Smooth muscle cell (in vitro differentiated cells): ENCODE data around the gene SNAI1. TPM values are rescaled to one million over a fixed set of nuclear protein-coding genes. Genes with fewer than 3 reads are reported as not detected.
"Not testable (repeated sequence)": the region's sequence is repeated elsewhere in the genome, so short reads cannot be mapped to it uniquely, and the experiment has no call there.

Experiments
- DNase-seq: peaks from one replicate; lab custom pipeline; 2025; ENCODE audit not compliant: unreplicated experiment; lab: John Stamatoyannopoulos, UW
- H2AFZ ChIP-seq: fragments of 200-600 bp; sonication (generic); 2 replicates; pipeline ENCODE4 v1.6.0; 2016; ENCODE audit warnings: antibody characterized with exemption, low read depth, mild to moderate bottlenecking
- H3F3A ChIP-seq: fragments of 200-600 bp; sonication (generic); 2 replicates; pipeline ENCODE4 v1.6.0; 2017; ENCODE audit warnings: antibody characterized with exemption, low read depth
- H3K27ac ChIP-seq: fragments of 200-600 bp; sonication (generic); 2 replicates; pipeline ENCODE4 v1.5.1; 2016; ENCODE audit warnings: low read depth, mild to moderate bottlenecking
- H3K27me3 ChIP-seq: fragments of 200-600 bp; sonication (generic); 2 replicates; pipeline ENCODE4 v1.6.1; 2016; ENCODE audit warnings: low read depth, mild to moderate bottlenecking
- H3K36me3 ChIP-seq: fragments of 200-600 bp; sonication (generic); 2 replicates; pipeline ENCODE4 v1.5.1; 2016; ENCODE audit warnings: low read depth
- H3K4me1 ChIP-seq: fragments of 200-600 bp; sonication (generic); 2 replicates; pipeline ENCODE4 v1.5.1; 2016; ENCODE audit warnings: low read depth
- H3K4me2 ChIP-seq: fragments of 200-600 bp; sonication (generic); 2 replicates; pipeline ENCODE4 v1.6.0; 2016; ENCODE audit warnings: mild to moderate bottlenecking
- H3K4me3 ChIP-seq: fragments of 200-600 bp; sonication (generic); 2 replicates; pipeline ENCODE4 v1.5.1; 2016; ENCODE audit warnings: mild to moderate bottlenecking
- H3K79me2 ChIP-seq: fragments of 200-600 bp; sonication (generic); 2 replicates; pipeline ENCODE4 v1.6.0; 2016; ENCODE audit warnings: low read depth, mild to moderate bottlenecking
- H3K9ac ChIP-seq: fragments of 200-600 bp; sonication (generic); 2 replicates; pipeline ENCODE4 v1.6.0; 2016; ENCODE audit warnings: low read depth
- H3K9me3 ChIP-seq: fragments of 200-600 bp; sonication (generic); replicated peaks from 2 replicates; pipeline ENCODE4 v1.5.1; 2016; ENCODE audit warnings: low read depth
- H4K20me1 ChIP-seq: fragments of 200-600 bp; sonication (generic); 2 replicates; pipeline ENCODE4 v1.6.0; 2016; ENCODE audit warnings: low read depth
- WGBS: methylation state at CpG from one replicate; pipeline ENCODE4 v1.1.7; 2016; ENCODE audit warnings: low lambda C conversion rate; 5-methylcytosine and 5-hydroxymethylcytosine counted together
- polyA plus RNA-seq: library from polyadenylated mRNA; unstranded; fragments of >200 nt; fragmentation: Nextera tagmentation; extraction: Ambion mirVana; gene quantifications from 2 replicates; pipeline ENCODE4 v1.2.1, GENCODE V29; 2016
- total RNA-seq: library from RNA; depleted of rRNA; stranded (reverse); fragments of >200 nt; gene quantifications from 2 replicates; pipeline ENCODE4 v1.2.3, GENCODE V29; 2014
- TF ChIP-seq, protein P1 (sequence below): fragments of 200-600 bp; sonication (generic); IDR thresholded peaks from 2 replicates; pipeline ENCODE4 v1.5.1; 2017; ENCODE audit warnings: borderline replicate concordance, mild to moderate bottlenecking, antibody characterized with exemption; ENCODE audit not compliant: insufficient read depth, poor library complexity, severe bottlenecking

SNAI1 gene
- total and polyA plus RNA-seq, 2 experiments from 2014 or later = 3.7 to 20.7 TPM

DNA sequence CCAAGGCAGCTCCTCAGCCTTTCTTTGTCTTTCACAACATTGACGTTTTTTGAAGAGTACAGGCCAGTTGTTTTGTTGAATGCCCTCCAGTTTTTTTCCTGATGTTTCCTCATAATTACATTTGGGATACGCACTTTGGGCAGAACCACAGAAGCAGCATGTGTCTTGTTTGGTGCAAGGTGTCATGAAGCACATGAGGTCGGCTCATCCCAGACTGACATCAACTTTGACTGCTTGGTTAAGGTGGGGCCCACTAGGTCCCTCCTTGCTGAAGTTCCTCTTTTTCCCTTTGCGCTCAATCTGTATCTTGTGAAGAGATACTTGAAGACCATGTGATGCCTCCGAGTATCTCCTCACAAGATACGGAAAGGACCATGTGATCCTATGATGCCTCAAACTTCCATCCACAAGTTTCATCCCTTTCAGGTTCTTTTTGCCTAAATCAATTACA, 10.5 kb downstream of the SNAI1 start:
- Histone ChIP-seq H3K36me3 (no peaks in the 10 kb centered on the region), H3K79me2 (no peaks in the 10 kb centered on the region), H4K20me1 (no peaks in the 10 kb centered on the region), H3K27me3 (no peaks in the 10 kb centered on the region), H3K9ac (no peak overlapping the region), H3F3A (peaks cover 11% of the 10 kb centered on the region), H2AFZ (no peak overlapping the region), H3K9me3 (no peaks in the 10 kb centered on the region), H3K27ac (no peak overlapping the region), H3K4me1 (peaks cover 24% of the 10 kb centered on the region), H3K4me3 (no peak overlapping the region), H3K4me2 (no peak overlapping the region)
- no peak for DNase-seq
- TF ChIP-seq, protein P1, sequence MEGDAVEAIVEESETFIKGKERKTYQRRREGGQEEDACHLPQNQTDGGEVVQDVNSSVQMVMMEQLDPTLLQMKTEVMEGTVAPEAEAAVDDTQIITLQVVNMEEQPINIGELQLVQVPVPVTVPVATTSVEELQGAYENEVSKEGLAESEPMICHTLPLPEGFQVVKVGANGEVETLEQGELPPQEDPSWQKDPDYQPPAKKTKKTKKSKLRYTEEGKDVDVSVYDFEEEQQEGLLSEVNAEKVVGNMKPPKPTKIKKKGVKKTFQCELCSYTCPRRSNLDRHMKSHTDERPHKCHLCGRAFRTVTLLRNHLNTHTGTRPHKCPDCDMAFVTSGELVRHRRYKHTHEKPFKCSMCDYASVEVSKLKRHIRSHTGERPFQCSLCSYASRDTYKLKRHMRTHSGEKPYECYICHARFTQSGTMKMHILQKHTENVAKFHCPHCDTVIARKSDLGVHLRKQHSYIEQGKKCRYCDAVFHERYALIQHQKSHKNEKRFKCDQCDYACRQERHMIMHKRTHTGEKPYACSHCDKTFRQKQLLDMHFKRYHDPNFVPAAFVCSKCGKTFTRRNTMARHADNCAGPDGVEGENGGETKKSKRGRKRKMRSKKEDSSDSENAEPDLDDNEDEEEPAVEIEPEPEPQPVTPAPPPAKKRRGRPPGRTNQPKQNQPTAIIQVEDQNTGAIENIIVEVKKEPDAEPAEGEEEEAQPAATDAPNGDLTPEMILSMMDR = no peak
- WGBS = 87% methylated on average over 6 of the region's 6 CpGs

DNA sequence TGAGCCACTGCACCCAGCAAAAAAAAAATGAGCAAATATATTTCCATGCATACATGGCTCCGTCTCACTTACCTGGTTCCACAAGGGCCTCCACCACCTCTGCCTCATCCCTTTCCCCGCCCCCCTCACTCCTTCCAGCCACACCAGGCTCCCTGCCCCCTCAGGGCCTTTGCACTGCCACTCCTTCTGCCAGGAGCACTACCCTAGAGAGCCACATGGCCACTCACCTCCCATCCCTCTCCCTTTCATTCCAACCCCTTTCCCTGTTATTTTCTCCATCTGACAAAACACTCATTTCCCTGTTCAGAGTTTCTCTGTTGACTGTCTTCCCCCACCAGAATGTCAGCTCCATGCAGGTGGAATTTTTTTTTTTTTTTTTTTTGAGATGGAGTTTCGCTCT, 12.8 kb downstream of the SNAI1 start:
- H3K36me3 ChIP-seq = no peaks in the 10 kb centered on the region
- no peak overlapping the region for H2AFZ ChIP-seq
- H4K20me1 ChIP-seq = no peaks in the 10 kb centered on the region
- H3K4me3 ChIP-seq = no peak overlapping the region
- no peak overlapping the region for H3K27ac ChIP-seq
- no peak overlapping the region for H3K4me2 ChIP-seq
- no peak overlapping the region for H3K9ac ChIP-seq
- peaks cover 3% of the 10 kb centered on the region for H3F3A ChIP-seq
- H3K79me2 ChIP-seq = no peaks in the 10 kb centered on the region
- no peak for DNase-seq
- no peaks in the 10 kb centered on the region for H3K9me3 ChIP-seq
- WGBS = 94% methylated on average over 3 of the region's 3 CpGs
- TF ChIP-seq, protein P1 = no peak
- no peaks in the 10 kb centered on the region for H3K27me3 ChIP-seq
- H3K4me1 ChIP-seq = peaks cover 3% of the 10 kb centered on the region

DNA sequence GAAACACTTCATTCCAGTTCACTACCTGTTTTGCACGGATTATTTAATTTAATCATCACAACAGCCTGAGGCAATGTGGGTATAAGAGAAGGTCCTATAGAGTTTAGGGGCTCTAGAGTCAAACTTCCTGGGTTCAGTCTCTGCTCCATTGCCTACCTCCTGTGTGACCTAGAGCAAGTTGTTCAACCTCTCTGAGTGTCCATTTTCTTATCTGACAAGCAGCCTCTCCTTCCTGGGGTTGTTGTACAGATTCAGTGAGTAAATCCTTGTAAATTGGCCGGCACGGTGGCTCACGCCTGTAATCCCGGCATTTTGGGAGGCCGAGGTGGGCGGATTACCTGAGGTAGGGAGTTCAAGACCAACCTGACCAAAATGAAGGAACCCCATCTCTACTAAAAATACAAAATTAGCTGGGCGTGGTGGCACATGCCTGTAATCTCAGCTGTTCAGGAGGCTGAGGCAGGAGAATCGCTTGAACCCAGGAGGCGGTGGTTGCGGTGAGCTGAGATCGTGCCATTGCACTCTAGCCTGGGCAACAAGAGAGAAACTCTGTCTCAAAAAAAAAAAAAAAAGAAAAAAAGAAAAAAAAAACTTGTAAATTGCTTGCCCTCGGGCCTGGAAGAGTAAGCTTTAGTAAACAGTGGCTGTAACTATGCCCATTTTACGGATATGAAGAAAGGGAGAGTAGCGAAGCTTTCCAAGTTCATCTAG, 15.9 kb downstream of the SNAI1 start:
- H3F3A ChIP-seq, H3K79me2 ChIP-seq, H4K20me1 ChIP-seq, H3K9ac ChIP-seq, H3K4me3 ChIP-seq, H3K4me1 ChIP-seq, H3K36me3 ChIP-seq, H3K9me3 ChIP-seq, H2AFZ ChIP-seq, H3K4me2 ChIP-seq, DNase-seq, H3K27ac ChIP-seq, H3K27me3 ChIP-seq: not testable (repeated sequence)
- WGBS = 88% methylated on average over 15 of the region's 15 CpGs

DNA sequence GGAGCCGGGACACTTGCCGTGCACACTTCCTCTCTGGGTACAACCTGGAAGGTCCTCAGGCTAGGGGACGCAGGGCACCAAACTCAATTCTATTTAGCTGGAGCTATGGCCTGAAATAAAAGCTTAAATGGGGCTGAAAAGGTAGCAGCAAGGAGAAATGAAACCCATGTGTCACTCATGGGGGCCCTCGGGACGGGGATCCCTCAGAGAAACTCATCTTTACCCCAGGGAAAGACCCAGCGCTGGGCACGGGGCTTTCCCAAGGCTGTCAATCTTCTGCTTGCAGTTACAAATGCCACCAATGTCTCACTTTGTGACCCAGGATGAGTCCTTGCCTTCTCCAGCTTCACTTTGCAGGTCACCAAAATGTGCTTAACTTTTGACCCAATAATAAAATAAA, 16.5 kb downstream of the SNAI1 start:
- Histone ChIP-seq H2AFZ (no peak overlapping the region), H3K4me3 (no peak overlapping the region), H3K36me3 (no peaks in the 10 kb centered on the region), H4K20me1 (no peaks in the 10 kb centered on the region), H3K79me2 (no peaks in the 10 kb centered on the region), H3K4me2 (no peak overlapping the region), H3K27ac (no peak overlapping the region), H3K27me3 (no peaks in the 10 kb centered on the region), H3K9ac (no peak overlapping the region), H3K9me3 (no peaks in the 10 kb centered on the region), H3K4me1 (no peaks in the 10 kb centered on the region), H3F3A (no peaks in the 10 kb centered on the region)
- TF ChIP-seq, protein P1 = no peak
- 86% methylated on average over 7 of the region's 7 CpGs for WGBS
- no peak for DNase-seq

DNA sequence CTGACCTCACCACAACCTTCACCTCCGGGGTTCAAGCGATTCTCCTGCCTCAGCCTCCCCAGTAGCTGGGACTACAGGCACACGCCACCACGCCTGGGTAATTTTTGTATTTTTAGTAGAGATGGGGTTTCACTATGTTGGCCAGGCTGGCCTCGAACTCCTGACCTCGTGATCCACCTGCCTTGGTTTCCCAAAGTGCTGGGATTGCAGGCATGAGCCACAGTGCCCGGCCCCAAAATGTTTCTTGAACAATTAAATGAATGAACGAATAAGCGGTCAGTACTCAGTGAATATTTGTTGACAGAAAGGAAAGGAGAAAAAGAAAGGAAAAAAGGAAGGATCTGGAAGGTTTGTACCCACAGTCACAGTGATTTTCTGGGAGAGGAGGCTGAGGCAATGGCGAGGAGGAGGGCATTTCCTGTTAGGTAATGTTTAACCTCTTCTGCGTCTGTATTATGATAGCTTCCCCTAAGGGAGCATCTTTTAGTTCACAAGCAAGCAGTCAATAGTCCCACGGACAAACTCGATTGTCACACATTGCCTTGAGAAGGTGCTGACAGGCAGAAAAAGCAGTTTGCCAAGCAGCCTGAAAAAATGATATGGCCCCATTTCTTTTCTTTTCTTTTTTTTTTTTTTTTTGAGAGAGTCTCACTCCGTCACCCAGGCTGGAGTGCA, 17.9 kb downstream of the SNAI1 start:
- 83% methylated on average over 14 of the region's 14 CpGs for WGBS
- DNase-seq, H4K20me1 ChIP-seq, H3K79me2 ChIP-seq, H3K9me3 ChIP-seq, H3K27me3 ChIP-seq, H3K36me3 ChIP-seq, H3K4me2 ChIP-seq, H3K4me1 ChIP-seq, H2AFZ ChIP-seq, H3F3A ChIP-seq, H3K4me3 ChIP-seq, H3K9ac ChIP-seq, H3K27ac ChIP-seq: not testable (repeated sequence)
